Measurements from ENCODE around the gene EFCAB8. TPM values are rescaled to one million over a fixed set of nuclear protein-coding genes. Genes with fewer than 3 reads are reported as not detected.

EFCAB8 gene
- polyA plus RNA-seq, 4 donors = 0.01 to 0.38 (median 0.22) TPM; not detected in 1

GRCh38 chr20:32907886-32908285 is 49.2 kb downstream of the EFCAB8 start:
- Histone ChIP-seq H3K27ac (ENCODE audit: low read depth in 1 of 3, low read length in 2 of 3) (no peak overlapping the region), H3K4me3 (ENCODE audit: low read depth in 1 of 3, low read length in 3 of 3) (no peak overlapping the region), H3K36me3 (ENCODE audit: control insufficient read depth in 3 of 3, insufficient read depth in 2 of 3, low read depth in 1 of 3, low read length in 3 of 3) (no peaks in the 10 kb centered on the region), H3K4me1 (ENCODE audit: control insufficient read depth in 3 of 3, insufficient read depth in 2 of 3, low read depth in 1 of 3, low read length in 2 of 3) (no peaks in the 10 kb centered on the region), H3K9me3 (ENCODE audit: control insufficient read depth in 2 of 2, insufficient read depth in 1 of 2, low read depth in 1 of 2, low read length in 1 of 2) (no peaks in the 10 kb centered on the region), H3K27me3 (ENCODE audit: control insufficient read depth in 3 of 3, insufficient read depth in 3 of 3, low read length in 3 of 3) (no peaks in the 10 kb centered on the region)
- DNase-seq (no peak), FAIRE-seq (no peak)
- WGBS, 3 donors = 60 to 76% (median 67%) methylated on average over 12 to 13 of the region's 13 CpGs

GRCh38 chr20:32908334-32909292 is 49.9 kb downstream of the EFCAB8 start:
- Histone ChIP-seq H3K27me3 (ENCODE audit: control insufficient read depth in 3 of 3, insufficient read depth in 3 of 3, low read length in 3 of 3) (no peaks in the 10 kb centered on the region), H3K27ac (ENCODE audit: low read depth in 1 of 3, low read length in 2 of 3) (no peak overlapping the region), H3K4me3 (ENCODE audit: low read depth in 1 of 3, low read length in 3 of 3) (no peak overlapping the region), H3K4me1 (ENCODE audit: control insufficient read depth in 3 of 3, insufficient read depth in 2 of 3, low read depth in 1 of 3, low read length in 2 of 3) (no peaks in the 10 kb centered on the region), H3K9me3 (ENCODE audit: control insufficient read depth in 2 of 2, insufficient read depth in 1 of 2, low read depth in 1 of 2, low read length in 1 of 2) (no peaks in the 10 kb centered on the region), H3K36me3 (ENCODE audit: control insufficient read depth in 3 of 3, insufficient read depth in 2 of 3, low read depth in 1 of 3, low read length in 3 of 3) (no peaks in the 10 kb centered on the region)
- WGBS, 3 donors = 76 to 81% (median 79%) methylated on average over 18 to 19 of the region's 19 CpGs
- DNase-seq (no peak), FAIRE-seq (no peak)

- H3K27me3 ChIP-seq (ENCODE audit: control insufficient read depth in 3 of 3, insufficient read depth in 3 of 3, low read length in 3 of 3) = no peaks in the 10 kb centered on the region
- no peak for FAIRE-seq
- H3K36me3 ChIP-seq (ENCODE audit: control insufficient read depth in 3 of 3, insufficient read depth in 2 of 3, low read depth in 1 of 3, low read length in 3 of 3) = no peaks in the 10 kb centered on the region
- no peak overlapping the region for H3K4me3 ChIP-seq (ENCODE audit: low read depth in 1 of 3, low read length in 3 of 3)
- H3K27ac ChIP-seq (ENCODE audit: low read depth in 1 of 3, low read length in 2 of 3) = no peak overlapping the region
- no peaks in the 10 kb centered on the region for H3K9me3 ChIP-seq (ENCODE audit: control insufficient read depth in 2 of 2, insufficient read depth in 1 of 2, low read depth in 1 of 2, low read length in 1 of 2)
- WGBS, 3 donors = 74 to 91% (median 89%) methylated on average over 9 of the region's 9 CpGs
- H3K4me1 ChIP-seq (ENCODE audit: control insufficient read depth in 3 of 3, insufficient read depth in 2 of 3, low read depth in 1 of 3, low read length in 2 of 3) = no peaks in the 10 kb centered on the region
- DNase-seq = no peak
Measured at GRCh38 chr20:32909451-32909850, 50.7 kb downstream of the EFCAB8 start.

- DNase-seq = no peak
Measured at GRCh38 chr20:32909896-32910571, 51.3 kb downstream of the EFCAB8 start.

GRCh38 chr20:32911355-32911754 is 52.6 kb downstream of the EFCAB8 start:
- DNase-seq (no peak), FAIRE-seq (no peak)
- H3K4me1 ChIP-seq (ENCODE audit: control insufficient read depth in 3 of 3, insufficient read depth in 2 of 3, low read depth in 1 of 3, low read length in 2 of 3) = no peaks in the 10 kb centered on the region
- H3K36me3 ChIP-seq (ENCODE audit: control insufficient read depth in 3 of 3, insufficient read depth in 2 of 3, low read depth in 1 of 3, low read length in 3 of 3) = no peaks in the 10 kb centered on the region
- H3K9me3 ChIP-seq (ENCODE audit: control insufficient read depth in 2 of 2, insufficient read depth in 1 of 2, low read depth in 1 of 2, low read length in 1 of 2) = peaks cover 0 to 13% of the 10 kb centered on the region in 2 donors
- no peaks in the 10 kb centered on the region for H3K27me3 ChIP-seq (ENCODE audit: control insufficient read depth in 3 of 3, insufficient read depth in 3 of 3, low read length in 3 of 3)
- no peak overlapping the region for H3K27ac ChIP-seq (ENCODE audit: low read depth in 1 of 3, low read length in 2 of 3)
- no peak overlapping the region for H3K4me3 ChIP-seq (ENCODE audit: low read depth in 1 of 3, low read length in 3 of 3)
- 67 to 78% (median 76%) methylated on average over 13 of the region's 13 CpGs for WGBS, 3 donors

More at GRCh38 chr20:32909896-32910571, 51.3 kb downstream of the EFCAB8 start:
- H3K4me3 ChIP-seq (ENCODE audit: low read depth in 1 of 3, low read length in 3 of 3) = no peak overlapping the region
- H3K27me3 ChIP-seq (ENCODE audit: control insufficient read depth in 3 of 3, insufficient read depth in 3 of 3, low read length in 3 of 3) = no peaks in the 10 kb centered on the region
- FAIRE-seq = no peak
- WGBS, 3 donors = 80 to 90% (median 86%) methylated on average over 14 of the region's 14 CpGs
- H3K9me3 ChIP-seq (ENCODE audit: control insufficient read depth in 2 of 2, insufficient read depth in 1 of 2, low read depth in 1 of 2, low read length in 1 of 2) = peaks cover 0 to 4% of the 10 kb centered on the region in 2 donors
- H3K27ac ChIP-seq (ENCODE audit: low read depth in 1 of 3, low read length in 2 of 3) = no peak overlapping the region
- H3K36me3 ChIP-seq (ENCODE audit: control insufficient read depth in 3 of 3, insufficient read depth in 2 of 3, low read depth in 1 of 3, low read length in 3 of 3) = no peaks in the 10 kb centered on the region
- H3K4me1 ChIP-seq (ENCODE audit: control insufficient read depth in 3 of 3, insufficient read depth in 2 of 3, low read depth in 1 of 3, low read length in 2 of 3) = no peaks in the 10 kb centered on the region

GRCh38 chr20:32912688-32913087 is 54.0 kb downstream of the EFCAB8 start:
- no peak overlapping the region for H3K4me3 ChIP-seq (ENCODE audit: low read depth in 1 of 3, low read length in 3 of 3)
- FAIRE-seq = no peak
- 86 to 100% (median 94%) methylated on average over 1 of the region's 1 CpG for WGBS, 3 donors

GRCh38 chr20:32914031-32914430 is 55.3 kb downstream of the EFCAB8 start:
- no peak for DNase-seq
- 85 to 90% (median 86%) methylated on average over 1 of the region's 1 CpG for WGBS, 3 donors
- H3K4me3 ChIP-seq (ENCODE audit: low read depth in 1 of 3, low read length in 3 of 3) = no peak overlapping the region

More at GRCh38 chr20:32912688-32913087, 54.0 kb downstream of the EFCAB8 start:
- no peaks in the 10 kb centered on the region for H3K36me3 ChIP-seq (ENCODE audit: control insufficient read depth in 3 of 3, insufficient read depth in 2 of 3, low read depth in 1 of 3, low read length in 3 of 3)
- peaks cover 0 to 13% of the 10 kb centered on the region in 2 donors for H3K9me3 ChIP-seq (ENCODE audit: control insufficient read depth in 2 of 2, insufficient read depth in 1 of 2, low read depth in 1 of 2, low read length in 1 of 2)
- DNase-seq = no peak
- no peaks in the 10 kb centered on the region for H3K27me3 ChIP-seq (ENCODE audit: control insufficient read depth in 3 of 3, insufficient read depth in 3 of 3, low read length in 3 of 3)
- H3K27ac ChIP-seq (ENCODE audit: low read depth in 1 of 3, low read length in 2 of 3) = no peak overlapping the region
- H3K4me1 ChIP-seq (ENCODE audit: control insufficient read depth in 3 of 3, insufficient read depth in 2 of 3, low read depth in 1 of 3, low read length in 2 of 3) = no peaks in the 10 kb centered on the region

GRCh38 chr20:32917191-32917950 is 58.6 kb downstream of the EFCAB8 start:
- FAIRE-seq (no peak), DNase-seq (no peak)
- Histone ChIP-seq H3K27ac (ENCODE audit: low read depth in 1 of 3, low read length in 2 of 3) (no peak overlapping the region), H3K27me3 (ENCODE audit: control insufficient read depth in 3 of 3, insufficient read depth in 3 of 3, low read length in 3 of 3) (no peaks in the 10 kb centered on the region), H3K9me3 (ENCODE audit: control insufficient read depth in 2 of 2, insufficient read depth in 1 of 2, low read depth in 1 of 2, low read length in 1 of 2) (peaks cover 0 to 13% of the 10 kb centered on the region in 2 donors), H3K4me1 (ENCODE audit: control insufficient read depth in 3 of 3, insufficient read depth in 2 of 3, low read depth in 1 of 3, low read length in 2 of 3) (no peaks in the 10 kb centered on the region), H3K36me3 (ENCODE audit: control insufficient read depth in 3 of 3, insufficient read depth in 2 of 3, low read depth in 1 of 3, low read length in 3 of 3) (no peaks in the 10 kb centered on the region), H3K4me3 (ENCODE audit: low read depth in 1 of 3, low read length in 3 of 3) (no peak overlapping the region)
- WGBS, 3 donors = 69 to 79% (median 77%) methylated on average over 9 of the region's 9 CpGs

More at GRCh38 chr20:32914031-32914430, 55.3 kb downstream of the EFCAB8 start:
- no peak for FAIRE-seq
- Histone ChIP-seq H3K27me3 (ENCODE audit: control insufficient read depth in 3 of 3, insufficient read depth in 3 of 3, low read length in 3 of 3) (no peaks in the 10 kb centered on the region), H3K4me1 (ENCODE audit: control insufficient read depth in 3 of 3, insufficient read depth in 2 of 3, low read depth in 1 of 3, low read length in 2 of 3) (no peaks in the 10 kb centered on the region), H3K36me3 (ENCODE audit: control insufficient read depth in 3 of 3, insufficient read depth in 2 of 3, low read depth in 1 of 3, low read length in 3 of 3) (no peaks in the 10 kb centered on the region), H3K9me3 (ENCODE audit: control insufficient read depth in 2 of 2, insufficient read depth in 1 of 2, low read depth in 1 of 2, low read length in 1 of 2) (peaks cover 0 to 13% of the 10 kb centered on the region in 2 donors), H3K27ac (ENCODE audit: low read depth in 1 of 3, low read length in 2 of 3) (no peak overlapping the region)
